Astrocyte (in vitro differentiated cells and primary cell): ENCODE data around the gene SIGLEC9.

Experiments
- EZH2 ChIP-seq: IDR thresholded peaks from 2 replicates; pipeline ENCODE4 v1.6.1; 2012; ENCODE audit warnings: mild to moderate bottlenecking, low read length, inconsistent platforms; ENCODE audit not compliant: insufficient read depth
- TF ChIP-seq, protein P1 (sequence below): IDR thresholded peaks from 2 replicates; pipeline ENCODE4 v1.5.1; 2011; ENCODE audit warnings: low read depth, mild to moderate bottlenecking, inconsistent platforms, low read length, moderate library complexity; ENCODE audit not compliant: insufficient read depth

- TF ChIP-seq, protein P1, sequence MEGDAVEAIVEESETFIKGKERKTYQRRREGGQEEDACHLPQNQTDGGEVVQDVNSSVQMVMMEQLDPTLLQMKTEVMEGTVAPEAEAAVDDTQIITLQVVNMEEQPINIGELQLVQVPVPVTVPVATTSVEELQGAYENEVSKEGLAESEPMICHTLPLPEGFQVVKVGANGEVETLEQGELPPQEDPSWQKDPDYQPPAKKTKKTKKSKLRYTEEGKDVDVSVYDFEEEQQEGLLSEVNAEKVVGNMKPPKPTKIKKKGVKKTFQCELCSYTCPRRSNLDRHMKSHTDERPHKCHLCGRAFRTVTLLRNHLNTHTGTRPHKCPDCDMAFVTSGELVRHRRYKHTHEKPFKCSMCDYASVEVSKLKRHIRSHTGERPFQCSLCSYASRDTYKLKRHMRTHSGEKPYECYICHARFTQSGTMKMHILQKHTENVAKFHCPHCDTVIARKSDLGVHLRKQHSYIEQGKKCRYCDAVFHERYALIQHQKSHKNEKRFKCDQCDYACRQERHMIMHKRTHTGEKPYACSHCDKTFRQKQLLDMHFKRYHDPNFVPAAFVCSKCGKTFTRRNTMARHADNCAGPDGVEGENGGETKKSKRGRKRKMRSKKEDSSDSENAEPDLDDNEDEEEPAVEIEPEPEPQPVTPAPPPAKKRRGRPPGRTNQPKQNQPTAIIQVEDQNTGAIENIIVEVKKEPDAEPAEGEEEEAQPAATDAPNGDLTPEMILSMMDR, result no peak
- TF ChIP-seq EZH2, result no peak
These were observed 23.4 kb upstream of the SIGLEC9 start for GRCh38 chr19:51101171-51101865.
